Mesendoderm (in vitro differentiated cells): Measurements from ENCODE around the gene PSME1.

Experiments used
- DNase-seq: peaks from one replicate; pipeline ENCODE4 v3.0.0; 2013
- H2AK5ac ChIP-seq: 2 replicates; pipeline ENCODE4 v1.6.1; 2013; ENCODE audit warnings: low read length, inconsistent platforms
- H2BK120ac ChIP-seq: 2 replicates; pipeline ENCODE4 v1.6.1; 2013; ENCODE audit warnings: low read depth, mild to moderate bottlenecking, low read length, moderate library complexity, mixed read lengths
- H2BK15ac ChIP-seq: replicated peaks from 2 replicates; pipeline ENCODE4 v1.6.1; 2013; ENCODE audit warnings: low read depth, mild to moderate bottlenecking, moderate library complexity
- H2BK5ac ChIP-seq: 2 replicates; pipeline ENCODE4 v1.6.1; 2013; ENCODE audit warnings: low read length, inconsistent platforms
- H3K18ac ChIP-seq: 2 replicates; pipeline ENCODE4 v1.6.1; 2013; ENCODE audit warnings: mild to moderate bottlenecking, low read length, mixed read lengths
- H3K23ac ChIP-seq: one replicate; pipeline ENCODE4 v1.6.1; 2013; ENCODE audit warnings: low read length
- H3K27ac ChIP-seq: 2 replicates; pipeline ENCODE4 v1.5.1; 2013; ENCODE audit warnings: low read depth, mild to moderate bottlenecking, inconsistent platforms, low read length, moderate library complexity
- H3K27me3 ChIP-seq: 2 replicates; pipeline ENCODE4 v1.6.1; 2013; ENCODE audit warnings: low read length, control low read depth, mild to moderate bottlenecking, inconsistent platforms; ENCODE audit not compliant: insufficient read depth, poor library complexity
- H3K36me3 ChIP-seq: 2 replicates; pipeline ENCODE4 v1.6.1; 2013; ENCODE audit warnings: low read length, inconsistent platforms; ENCODE audit not compliant: control insufficient read depth, insufficient read depth
- H3K4ac ChIP-seq: one replicate; pipeline ENCODE4 v1.6.1; 2013; ENCODE audit warnings: low read depth, mild to moderate bottlenecking, low read length, moderate library complexity
- H3K4me1 ChIP-seq: 2 replicates; pipeline ENCODE4 v1.6.1; 2013; ENCODE audit warnings: low read depth, low read length, inconsistent platforms; ENCODE audit not compliant: control insufficient read depth
- H3K4me2 ChIP-seq: 2 replicates; pipeline ENCODE4 v1.6.1; 2013; ENCODE audit warnings: low read length
- H3K4me3 ChIP-seq: 2 replicates; pipeline ENCODE4 v1.5.1; 2013; ENCODE audit warnings: mild to moderate bottlenecking, low read length
- H3K56ac ChIP-seq: one replicate; pipeline ENCODE4 v1.6.1; 2013; ENCODE audit warnings: low read length
- H3K79me1 ChIP-seq: 2 replicates; pipeline ENCODE4 v1.6.1; 2013; ENCODE audit warnings: low read length, inconsistent platforms
- H3K79me2 ChIP-seq: 2 replicates; pipeline ENCODE4 v1.6.1; 2013; ENCODE audit warnings: mild to moderate bottlenecking, low read length; ENCODE audit not compliant: control insufficient read depth, insufficient read depth
- H3K9ac ChIP-seq: 2 replicates; pipeline ENCODE4 v1.6.1; 2013; ENCODE audit warnings: low read length, inconsistent platforms
- H4K5ac ChIP-seq: one replicate; pipeline ENCODE4 v1.6.1; 2013; ENCODE audit warnings: low read length
- H4K8ac ChIP-seq: one replicate; pipeline ENCODE4 v1.6.1; 2013; ENCODE audit warnings: low read depth, mild to moderate bottlenecking, control low read depth, low read length, moderate library complexity
- WGBS: extraction: QIAGEN DNeasy Blood & Tissue Kit; methylation state at CpG from one replicate; pipeline ENCODE4 v1.1.7; 2013; ENCODE audit warnings: low lambda C conversion rate, missing lambda C conversion rate; ENCODE audit not compliant: insufficient coverage; ENCODE audit errors: extremely low coverage; 5-methylcytosine and 5-hydroxymethylcytosine counted together

The PSME1 gene

GRCh38 chr14:24182110-24182882, 46.3 kb downstream of the PSME1 start:
- DNase-seq, result no peak
- Histone ChIP-seq H3K23ac (no peak overlapping the region), H3K9ac (no peak overlapping the region), H3K27me3 (no peaks in the 10 kb centered on the region), H4K8ac (no peak overlapping the region), H2BK15ac (no peak overlapping the region), H3K18ac (no peak overlapping the region), H3K4me2 (no peak overlapping the region), H2AK5ac (no peak overlapping the region), H4K5ac (no peak overlapping the region), H2BK120ac (no peak overlapping the region), H3K56ac (no peak overlapping the region), H3K79me1 (peaks cover 5% of the 10 kb centered on the region), H3K27ac (no peak overlapping the region), H3K4me3 (no peak overlapping the region), H3K4ac (no peak overlapping the region), H3K4me1 (no peaks in the 10 kb centered on the region), H2BK5ac (no peak overlapping the region), H3K79me2 (peaks cover 3% of the 10 kb centered on the region), H3K36me3 (peaks cover 21% of the 10 kb centered on the region)
- no CpG with 5 or more reads among the region's 14 CpGs for WGBS

- WGBS, result no CpG with 5 or more reads among the region's 15 CpGs
- Histone ChIP-seq H4K5ac (no peak overlapping the region), H3K4me2 (no peak overlapping the region), H3K56ac (no peak overlapping the region), H3K27me3 (no peaks in the 10 kb centered on the region), H3K18ac (no peak overlapping the region), H3K27ac (no peak overlapping the region), H3K23ac (no peak overlapping the region), H3K4me1 (peaks cover 4% of the 10 kb centered on the region), H3K79me2 (peaks cover 11% of the 10 kb centered on the region), H3K4me3 (no peak overlapping the region), H3K36me3 (peaks cover 21% of the 10 kb centered on the region), H3K79me1 (peaks cover 12% of the 10 kb centered on the region), H2BK15ac (no peak overlapping the region), H4K8ac (no peak overlapping the region), H3K4ac (no peak overlapping the region), H2BK5ac (no peak overlapping the region), H2BK120ac (no peak overlapping the region), H2AK5ac (no peak overlapping the region), H3K9ac (no peak overlapping the region)
- no peak for DNase-seq
These were observed 47.1 kb downstream of the PSME1 start for GRCh38 chr14:24183014-24183481.

- peaks cover 21% of the 10 kb centered on the region for H3K36me3 ChIP-seq
These were observed 48.3 kb downstream of the PSME1 start for GRCh38 chr14:24184104-24184970.

GRCh38 chr14:24185026-24185425, 49.0 kb downstream of the PSME1 start:
- H3K4me3 ChIP-seq, result no peak overlapping the region
- DNase-seq, result no peak
- H3K27me3 ChIP-seq, result no peaks in the 10 kb centered on the region
- no peak overlapping the region for H3K27ac ChIP-seq
- H3K56ac ChIP-seq, result no peak overlapping the region
- peaks cover 21% of the 10 kb centered on the region for H3K36me3 ChIP-seq
- no peak overlapping the region for H3K23ac ChIP-seq
- no peak overlapping the region for H3K18ac ChIP-seq
- H4K8ac ChIP-seq, result no peak overlapping the region
- no peak overlapping the region for H2BK120ac ChIP-seq
- H3K4ac ChIP-seq, result no peak overlapping the region
- no CpG with 5 or more reads among the region's 7 CpGs for WGBS
- no peak overlapping the region for H2BK15ac ChIP-seq
- H3K79me2 ChIP-seq, result peaks cover 11% of the 10 kb centered on the region
- H3K4me1 ChIP-seq, result peaks cover 6% of the 10 kb centered on the region
- no peak overlapping the region for H4K5ac ChIP-seq
- H3K79me1 ChIP-seq, result peaks cover 12% of the 10 kb centered on the region
- no peak overlapping the region for H2AK5ac ChIP-seq
- H3K4me2 ChIP-seq, result no peak overlapping the region
- H2BK5ac ChIP-seq, result no peak overlapping the region
- H3K9ac ChIP-seq, result no peak overlapping the region

More at GRCh38 chr14:24184104-24184970, 48.3 kb downstream of the PSME1 start:
- H3K27ac ChIP-seq, result no peak overlapping the region
- H4K8ac ChIP-seq, result no peak overlapping the region
- no peaks in the 10 kb centered on the region for H3K27me3 ChIP-seq
- no peak overlapping the region for H3K4me3 ChIP-seq
- H3K23ac ChIP-seq, result no peak overlapping the region
- H2AK5ac ChIP-seq, result no peak overlapping the region
- H3K4ac ChIP-seq, result no peak overlapping the region
- H3K79me2 ChIP-seq, result peaks cover 11% of the 10 kb centered on the region
- WGBS, result no CpG with 5 or more reads among the region's 19 CpGs
- no peak overlapping the region for H2BK15ac ChIP-seq
- H2BK120ac ChIP-seq, result no peak overlapping the region
- peaks cover 12% of the 10 kb centered on the region for H3K79me1 ChIP-seq
- no peak overlapping the region for H3K18ac ChIP-seq
- no peak overlapping the region for H4K5ac ChIP-seq
- no peak overlapping the region for H2BK5ac ChIP-seq
- no peak overlapping the region for H3K4me2 ChIP-seq
- no peak overlapping the region for H3K9ac ChIP-seq
- peaks cover 6% of the 10 kb centered on the region for H3K4me1 ChIP-seq
- no peak overlapping the region for H3K56ac ChIP-seq
- no peak for DNase-seq

GRCh38 chr14:24185741-24186140, 49.7 kb downstream of the PSME1 start:
- no peak overlapping the region for H3K4me3 ChIP-seq
- no peak overlapping the region for H4K8ac ChIP-seq
- no peak overlapping the region for H4K5ac ChIP-seq
- no peak overlapping the region for H3K27ac ChIP-seq
- H2AK5ac ChIP-seq, result no peak overlapping the region
- H3K4me2 ChIP-seq, result no peak overlapping the region
- no peak overlapping the region for H3K56ac ChIP-seq
- no peak overlapping the region for H3K4ac ChIP-seq
- no peak overlapping the region for H3K9ac ChIP-seq
- H2BK5ac ChIP-seq, result no peak overlapping the region
- H3K23ac ChIP-seq, result no peak overlapping the region
- H3K27me3 ChIP-seq, result no peaks in the 10 kb centered on the region
- H3K79me1 ChIP-seq, result peaks cover 12% of the 10 kb centered on the region
- no peak overlapping the region for H3K18ac ChIP-seq
- peaks cover 6% of the 10 kb centered on the region for H3K4me1 ChIP-seq
- H2BK120ac ChIP-seq, result no peak overlapping the region
- H2BK15ac ChIP-seq, result no peak overlapping the region
- peaks cover 11% of the 10 kb centered on the region for H3K79me2 ChIP-seq
- DNase-seq, result no peak
- no CpG with 5 or more reads among the region's 11 CpGs for WGBS
- H3K36me3 ChIP-seq, result peaks cover 21% of the 10 kb centered on the region
